ENCODE results near the gene COQ9. TPM values are rescaled to one million over a fixed set of nuclear protein-coding genes. Genes with fewer than 3 reads are reported as not detected.

The COQ9 gene
- polyA plus RNA-seq, 1 experiment: 69.5 TPM

DNA sequence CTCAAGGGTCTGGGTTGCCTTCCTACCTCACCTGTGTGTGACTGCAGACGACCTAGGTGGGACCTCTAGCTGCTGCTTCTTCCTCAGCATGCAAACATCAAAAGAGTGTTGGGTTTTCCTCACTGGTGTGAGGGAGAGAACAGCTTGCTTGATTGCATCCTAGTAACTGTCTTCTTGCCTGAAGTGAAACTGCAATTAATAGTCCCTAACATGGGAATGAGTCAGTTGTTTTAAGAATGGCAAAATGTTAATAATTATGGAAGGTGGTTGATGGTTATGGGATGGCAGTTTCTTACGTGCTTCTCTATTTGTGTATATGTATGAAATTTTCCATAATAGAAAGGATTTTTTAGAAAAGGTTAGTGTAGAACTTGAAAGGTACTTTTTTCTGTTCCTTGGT is 21.1 kb downstream of the COQ9 start:
- CTCF ChIA-PET: interaction anchor here (1.2 kb wide), 1 partner anchor 51 kb away, joined by 6 read pairs; no protein-coding TSS in a partner anchor
- no peaks in the 10 kb centered on the region for H3K27me3 ChIP-seq (ENCODE audit: control insufficient read depth, insufficient read depth, low read length)
- POLR2A ChIA-PET: no interaction called here
- H3K4me3 ChIP-seq (ENCODE audit: low read depth, low read length): no peak overlapping the region
- TF ChIP-seq, protein P1, sequence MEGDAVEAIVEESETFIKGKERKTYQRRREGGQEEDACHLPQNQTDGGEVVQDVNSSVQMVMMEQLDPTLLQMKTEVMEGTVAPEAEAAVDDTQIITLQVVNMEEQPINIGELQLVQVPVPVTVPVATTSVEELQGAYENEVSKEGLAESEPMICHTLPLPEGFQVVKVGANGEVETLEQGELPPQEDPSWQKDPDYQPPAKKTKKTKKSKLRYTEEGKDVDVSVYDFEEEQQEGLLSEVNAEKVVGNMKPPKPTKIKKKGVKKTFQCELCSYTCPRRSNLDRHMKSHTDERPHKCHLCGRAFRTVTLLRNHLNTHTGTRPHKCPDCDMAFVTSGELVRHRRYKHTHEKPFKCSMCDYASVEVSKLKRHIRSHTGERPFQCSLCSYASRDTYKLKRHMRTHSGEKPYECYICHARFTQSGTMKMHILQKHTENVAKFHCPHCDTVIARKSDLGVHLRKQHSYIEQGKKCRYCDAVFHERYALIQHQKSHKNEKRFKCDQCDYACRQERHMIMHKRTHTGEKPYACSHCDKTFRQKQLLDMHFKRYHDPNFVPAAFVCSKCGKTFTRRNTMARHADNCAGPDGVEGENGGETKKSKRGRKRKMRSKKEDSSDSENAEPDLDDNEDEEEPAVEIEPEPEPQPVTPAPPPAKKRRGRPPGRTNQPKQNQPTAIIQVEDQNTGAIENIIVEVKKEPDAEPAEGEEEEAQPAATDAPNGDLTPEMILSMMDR (IDR thresholded peaks at IDR 0.05; ENCODE audit: insufficient read depth, low read depth, low read length): no peak
- no peak for DNase-seq (ENCODE audit: low read depth)
- H3K36me3 ChIP-seq (ENCODE audit: control insufficient read depth, insufficient read depth, low read length): peaks cover 34% of the 10 kb centered on the region

- TF ChIP-seq, protein P1 (IDR thresholded peaks at IDR 0.05; ENCODE audit: insufficient read depth, low read depth, low read length): no peak
- ChIA-PET POLR2A (no interaction called here), CTCF (interaction anchor here (1.2 kb wide), 1 partner anchor 51 kb away, joined by 6 read pairs; no protein-coding TSS in a partner anchor)
- Histone ChIP-seq H3K36me3 (ENCODE audit: control insufficient read depth, insufficient read depth, low read length) (peaks cover 40% of the 10 kb centered on the region), H3K4me3 (ENCODE audit: low read depth, low read length) (no peak overlapping the region), H3K27me3 (ENCODE audit: control insufficient read depth, insufficient read depth, low read length) (no peaks in the 10 kb centered on the region)
- DNase-seq (ENCODE audit: low read depth): no peak
Measured at GRCh38 chr16:57469046-57469445, 21.8 kb downstream of the COQ9 start.

DNA sequence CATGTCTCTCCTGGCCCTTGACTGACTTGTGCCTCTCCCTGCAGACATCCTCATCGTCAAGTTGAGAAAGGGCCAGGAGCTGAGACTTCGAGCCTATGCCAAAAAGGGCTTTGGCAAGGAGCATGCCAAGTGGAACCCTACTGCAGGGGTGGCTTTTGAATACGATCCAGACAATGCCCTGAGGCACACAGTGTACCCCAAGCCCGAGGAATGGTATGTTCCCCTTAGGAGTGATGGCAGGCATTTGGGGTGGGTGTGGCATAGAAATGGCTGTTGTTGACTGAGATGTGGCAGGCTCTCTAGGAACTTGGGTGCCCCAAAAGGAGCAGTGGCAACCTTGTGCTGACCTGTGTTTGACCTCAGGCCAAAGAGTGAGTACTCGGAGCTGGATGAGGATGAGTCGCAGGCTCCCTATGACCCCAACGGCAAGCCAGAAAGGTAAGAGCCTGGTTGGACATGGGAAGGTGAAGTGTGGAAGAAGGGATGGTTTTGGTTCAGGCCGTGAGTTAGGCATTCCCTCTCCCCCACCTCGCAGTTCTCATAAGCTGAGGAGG is 22.7 kb downstream of the COQ9 start:
- ChIA-PET POLR2A (no interaction called here), CTCF (interaction anchor here (1.4 to 1.5 kb wide), 2 partner anchors 8 to 23 kb away, joined by 3 to 5 read pairs; partner anchors contain the start of genes CIAPIN1, COQ9 and POLR2C)
- DNase-seq (ENCODE audit: low read depth): no peak
- Histone ChIP-seq H3K36me3 (ENCODE audit: control insufficient read depth, insufficient read depth, low read length) (peaks cover 45% of the 10 kb centered on the region), H3K27me3 (ENCODE audit: control insufficient read depth, insufficient read depth, low read length) (no peaks in the 10 kb centered on the region), H3K4me3 (ENCODE audit: low read depth, low read length) (no peak overlapping the region)
- TF ChIP-seq, protein P1 (IDR thresholded peaks at IDR 0.05; ENCODE audit: insufficient read depth, low read depth, low read length): no peak

DNA sequence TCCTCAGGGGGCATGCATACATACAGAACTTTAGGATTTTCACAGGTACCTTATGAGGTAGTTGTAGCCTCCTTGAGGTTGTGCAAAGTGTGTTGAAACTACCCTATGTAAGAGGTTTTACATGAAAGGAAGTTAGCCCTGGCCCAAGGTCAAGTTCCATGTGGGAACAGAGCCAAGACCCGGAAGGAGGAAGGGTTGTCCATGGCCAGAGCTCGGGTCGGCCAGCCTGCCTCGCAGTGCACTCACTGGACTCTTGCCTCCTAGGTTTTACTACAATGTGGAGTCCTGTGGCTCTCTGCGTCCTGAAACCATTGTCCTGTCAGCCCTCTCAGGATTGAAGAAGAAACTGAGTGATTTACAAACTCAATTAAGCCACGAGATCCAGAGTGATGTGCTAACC is 23.4 kb downstream of the COQ9 start:
- ChIA-PET CTCF (interaction anchor here (1.0 to 1.5 kb wide), 3 partner anchors 8 to 24 kb away, joined by 3 to 5 read pairs (median 3); partner anchors contain the start of genes CIAPIN1, COQ9 and POLR2C), POLR2A (no interaction called here)
- Histone ChIP-seq H3K27me3 (ENCODE audit: control insufficient read depth, insufficient read depth, low read length) (no peaks in the 10 kb centered on the region), H3K4me3 (ENCODE audit: low read depth, low read length) (no peak overlapping the region), H3K36me3 (ENCODE audit: control insufficient read depth, insufficient read depth, low read length) (peaks cover 47% of the 10 kb centered on the region)
- no peak for DNase-seq (ENCODE audit: low read depth)
- TF ChIP-seq, protein P1 (IDR thresholded peaks at IDR 0.05; ENCODE audit: insufficient read depth, low read depth, low read length): no peak

DNA sequence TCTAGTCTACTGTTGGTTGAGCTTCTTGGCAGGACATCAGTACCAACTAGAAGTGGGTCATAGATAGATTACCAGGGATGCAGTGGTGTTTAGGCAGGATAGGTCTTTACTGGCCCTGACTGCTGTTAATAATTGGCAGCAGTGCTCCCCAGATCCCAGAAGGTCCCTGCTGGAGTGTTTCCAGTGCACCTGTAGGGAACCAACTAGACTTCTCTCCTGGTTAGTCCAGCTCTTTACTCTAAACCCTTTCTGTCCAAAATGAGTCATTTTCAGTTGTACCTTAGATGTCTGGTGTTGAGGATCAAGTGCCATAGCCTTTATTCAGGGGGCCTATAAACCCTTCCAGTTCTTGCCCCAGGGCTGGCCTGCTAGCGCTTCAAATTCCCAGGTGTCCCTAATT is 23.9 kb downstream of the COQ9 start:
- TF ChIP-seq, protein P1 (IDR thresholded peaks at IDR 0.05; ENCODE audit: insufficient read depth, low read depth, low read length): no peak
- no peak for DNase-seq (ENCODE audit: low read depth)
- ChIA-PET CTCF (interaction anchor here (1.0 to 1.5 kb wide), 3 partner anchors 9 to 24 kb away, joined by 3 to 5 read pairs (median 3); partner anchors contain the start of genes CIAPIN1, COQ9 and POLR2C), POLR2A (no interaction called here)
- H3K27me3 ChIP-seq (ENCODE audit: control insufficient read depth, insufficient read depth, low read length): no peaks in the 10 kb centered on the region
- H3K36me3 ChIP-seq (ENCODE audit: control insufficient read depth, insufficient read depth, low read length): peaks cover 46% of the 10 kb centered on the region
- H3K4me3 ChIP-seq (ENCODE audit: low read depth, low read length): no peak overlapping the region
